GM23338 (cell line): ENCODE results near the gene COBL. TPM values are rescaled to one million over a fixed set of nuclear protein-coding genes. Genes with fewer than 3 reads are reported as not detected.

Experiments
- ATAC-seq: fragments of 200-7000 bp; cut with Tn5 transposase; 3 replicates; pipeline ENCODE4 v1.9.1; 2020
- DNase-seq: peaks from one replicate; pipeline ENCODE4 v3.0.0-alpha.2; 2015; ENCODE audit warnings: low spot score
- H2AFZ ChIP-seq: fragments of 200-600 bp; sonication (generic); 2 replicates; pipeline ENCODE4 v1.8.0; 2016; ENCODE audit warnings: antibody characterized with exemption, mild to moderate bottlenecking, moderate library complexity
- H3F3A ChIP-seq: fragments of 200-600 bp; sonication (generic); replicated peaks from 2 replicates; pipeline ENCODE4 v1.8.0; 2017; ENCODE audit warnings: antibody characterized with exemption, mixed run types, low read depth
- H3K27ac ChIP-seq: fragments of 200-600 bp; sonication (generic); 2 replicates; pipeline ENCODE4 v1.6.1; 2016; ENCODE audit warnings: low read depth
- H3K27me3 ChIP-seq: fragments of 200-600 bp; sonication (generic); 2 replicates; pipeline ENCODE4 v1.8.0; 2016; ENCODE audit warnings: mild to moderate bottlenecking, mixed run types, moderate library complexity; ENCODE audit not compliant: insufficient read depth
- H3K36me3 ChIP-seq: fragments of 200-600 bp; sonication (generic); 2 replicates; pipeline ENCODE4 v1.8.0; 2016; ENCODE audit warnings: mild to moderate bottlenecking; ENCODE audit not compliant: insufficient read depth
- H3K4me1 ChIP-seq: fragments of 200-600 bp; sonication (generic); 2 replicates; pipeline ENCODE4 v1.8.0; 2016; ENCODE audit warnings: mild to moderate bottlenecking, moderate library complexity; ENCODE audit not compliant: insufficient read depth
- H3K4me2 ChIP-seq: fragments of 200-600 bp; sonication (generic); 2 replicates; pipeline ENCODE4 v1.7.1; 2017; ENCODE audit warnings: mixed run types
- H3K4me3 ChIP-seq: fragments of 200-600 bp; sonication (generic); 2 replicates; pipeline ENCODE4 v1.6.1; 2016; ENCODE audit warnings: mixed run types
- H3K79me2 ChIP-seq: fragments of 200-600 bp; sonication (generic); replicated peaks from 2 replicates; pipeline ENCODE4 v1.8.0; 2017; ENCODE audit warnings: mild to moderate bottlenecking; ENCODE audit not compliant: insufficient read depth
- H3K9me2 ChIP-seq: fragments of 200-600 bp; sonication (generic); 2 replicates; pipeline ENCODE4 v1.8.0; 2017; ENCODE audit not compliant: insufficient read depth
- H4K20me1 ChIP-seq: fragments of 200-600 bp; sonication (generic); replicated peaks from 2 replicates; pipeline ENCODE4 v1.8.0; 2017; ENCODE audit warnings: mild to moderate bottlenecking; ENCODE audit not compliant: insufficient read depth
- H3K27ac Mint-ChIP-seq: 2 replicates; pipeline ENCODE4 v1.8.0; 2020; ENCODE audit warnings: inconsistent platforms, mild to moderate bottlenecking, moderate library complexity, mixed read lengths
- H3K27me3 Mint-ChIP-seq: 3 replicates; pipeline ENCODE4 v1.8.0; 2022; ENCODE audit warnings: low read depth, mild to moderate bottlenecking, moderate library complexity, mixed read lengths, inconsistent platforms; ENCODE audit not compliant: insufficient read depth, poor library complexity
- H3K36me3 Mint-ChIP-seq: 3 replicates; pipeline ENCODE4 v1.8.0; 2021; ENCODE audit warnings: low read depth, mild to moderate bottlenecking, inconsistent platforms, moderate library complexity, mixed read lengths
- H3K4me1 Mint-ChIP-seq: 3 replicates; pipeline ENCODE4 v1.8.0; 2020; ENCODE audit warnings: mild to moderate bottlenecking, inconsistent platforms, mixed read lengths
- H3K4me3 Mint-ChIP-seq: 3 replicates; pipeline ENCODE4 v1.8.0; 2021; ENCODE audit warnings: moderate library complexity, mild to moderate bottlenecking, inconsistent platforms, mixed read lengths
- H3K9me3 Mint-ChIP-seq: 3 replicates; pipeline ENCODE4 v1.8.0; 2020; ENCODE audit warnings: moderate library complexity, mild to moderate bottlenecking, inconsistent platforms, mixed read lengths
- EZH2 ChIP-seq: fragments of 200-600 bp; sonication (generic); IDR thresholded peaks from one replicate; pipeline ENCODE4 v1.8.0; 2017; ENCODE audit warnings: antibody characterized with exemption, mild to moderate bottlenecking, low read depth; ENCODE audit not compliant: unreplicated experiment
- EZH2phosphoT487 ChIP-seq: fragments of 200-600 bp; sonication (generic); IDR thresholded peaks from one replicate; pipeline ENCODE4 v1.8.1; 2018; ENCODE audit warnings: antibody characterized with exemption; ENCODE audit not compliant: unreplicated experiment
- JUNB ChIP-seq: IDR thresholded peaks from one replicate; pipeline ENCODE4 v1.6.1; 2016; ENCODE audit warnings: antibody characterized with exemption; ENCODE audit not compliant: unreplicated experiment
- NANOG ChIP-seq: IDR thresholded peaks from 2 replicates; pipeline ENCODE4 v1.6.1; 2016; ENCODE audit warnings: antibody characterized with exemption, borderline replicate concordance
- POLR2AphosphoS5 ChIP-seq: IDR thresholded peaks from 2 replicates; pipeline ENCODE4 v1.6.1; 2016; ENCODE audit warnings: antibody characterized with exemption, low read depth
- STAT1 ChIP-seq: IDR thresholded peaks from one replicate; pipeline ENCODE4 v1.6.1; 2016; ENCODE audit warnings: antibody characterized with exemption; ENCODE audit not compliant: unreplicated experiment
- ZNF331 ChIP-seq: fragments of 250-450 bp; sonication (Bioruptor Pico); IDR thresholded peaks from 2 replicates; pipeline ENCODE4 v1.5.0; 2020; ENCODE audit warnings: low read depth, mild to moderate bottlenecking, moderate library complexity
- polyA plus RNA-seq: library from polyadenylated mRNA; unstranded; fragments of >200 nt; fragmentation: Nextera tagmentation; extraction: Ambion mirVana; gene quantifications from 2 replicates; pipeline ENCODE4 v1.2.1, GENCODE V29; 2016
- total RNA-seq: library from RNA; depleted of rRNA; stranded (reverse); fragments of >200 nt; shearing (Covaris generic); gene quantifications from 2 replicates; pipeline ENCODE4 v1.2.3, GENCODE V29; 2014
- TF ChIP-seq, protein P1 (sequence below): fragments of 250-450 bp; sonication (Bioruptor Pico); IDR thresholded peaks from 2 replicates; pipeline ENCODE4 v1.5.0; 2020; ENCODE audit warnings: mild to moderate bottlenecking, moderate library complexity
- TF ChIP-seq, protein P2 (sequence below): IDR thresholded peaks from 2 replicates; pipeline ENCODE4 v1.6.1; 2016; ENCODE audit warnings: antibody characterized with exemption
- TF ChIP-seq, protein P3 (sequence below): IDR thresholded peaks from one replicate; pipeline ENCODE4 v1.6.1; 2018; ENCODE audit warnings: antibody characterized with exemption; ENCODE audit not compliant: unreplicated experiment

Gene COBL
- total and polyA plus RNA-seq, 2 experiments from 2014 or later: 18.3 to 51.9 TPM

DNA sequence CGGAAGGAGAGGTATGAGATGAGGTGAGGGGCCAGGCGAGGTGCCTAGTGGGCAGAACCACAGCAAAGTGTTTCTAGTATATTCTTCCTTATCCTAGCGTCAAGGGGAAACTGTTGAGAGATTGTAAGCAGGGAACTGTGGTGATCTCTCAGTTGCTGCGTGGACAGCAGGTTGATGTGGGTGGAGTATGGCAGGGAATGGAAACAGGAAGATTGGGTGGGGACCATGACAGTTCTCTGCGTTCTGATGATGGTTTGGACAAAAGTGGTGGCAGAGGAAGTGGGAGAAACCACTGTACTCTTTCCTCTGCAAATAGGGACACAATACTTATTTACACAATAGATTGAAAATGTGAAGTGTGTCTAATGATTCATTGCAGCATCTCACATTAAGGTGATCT lies 342.4 kb downstream of the COBL start (continued):
- TF ChIP-seq, protein P1, sequence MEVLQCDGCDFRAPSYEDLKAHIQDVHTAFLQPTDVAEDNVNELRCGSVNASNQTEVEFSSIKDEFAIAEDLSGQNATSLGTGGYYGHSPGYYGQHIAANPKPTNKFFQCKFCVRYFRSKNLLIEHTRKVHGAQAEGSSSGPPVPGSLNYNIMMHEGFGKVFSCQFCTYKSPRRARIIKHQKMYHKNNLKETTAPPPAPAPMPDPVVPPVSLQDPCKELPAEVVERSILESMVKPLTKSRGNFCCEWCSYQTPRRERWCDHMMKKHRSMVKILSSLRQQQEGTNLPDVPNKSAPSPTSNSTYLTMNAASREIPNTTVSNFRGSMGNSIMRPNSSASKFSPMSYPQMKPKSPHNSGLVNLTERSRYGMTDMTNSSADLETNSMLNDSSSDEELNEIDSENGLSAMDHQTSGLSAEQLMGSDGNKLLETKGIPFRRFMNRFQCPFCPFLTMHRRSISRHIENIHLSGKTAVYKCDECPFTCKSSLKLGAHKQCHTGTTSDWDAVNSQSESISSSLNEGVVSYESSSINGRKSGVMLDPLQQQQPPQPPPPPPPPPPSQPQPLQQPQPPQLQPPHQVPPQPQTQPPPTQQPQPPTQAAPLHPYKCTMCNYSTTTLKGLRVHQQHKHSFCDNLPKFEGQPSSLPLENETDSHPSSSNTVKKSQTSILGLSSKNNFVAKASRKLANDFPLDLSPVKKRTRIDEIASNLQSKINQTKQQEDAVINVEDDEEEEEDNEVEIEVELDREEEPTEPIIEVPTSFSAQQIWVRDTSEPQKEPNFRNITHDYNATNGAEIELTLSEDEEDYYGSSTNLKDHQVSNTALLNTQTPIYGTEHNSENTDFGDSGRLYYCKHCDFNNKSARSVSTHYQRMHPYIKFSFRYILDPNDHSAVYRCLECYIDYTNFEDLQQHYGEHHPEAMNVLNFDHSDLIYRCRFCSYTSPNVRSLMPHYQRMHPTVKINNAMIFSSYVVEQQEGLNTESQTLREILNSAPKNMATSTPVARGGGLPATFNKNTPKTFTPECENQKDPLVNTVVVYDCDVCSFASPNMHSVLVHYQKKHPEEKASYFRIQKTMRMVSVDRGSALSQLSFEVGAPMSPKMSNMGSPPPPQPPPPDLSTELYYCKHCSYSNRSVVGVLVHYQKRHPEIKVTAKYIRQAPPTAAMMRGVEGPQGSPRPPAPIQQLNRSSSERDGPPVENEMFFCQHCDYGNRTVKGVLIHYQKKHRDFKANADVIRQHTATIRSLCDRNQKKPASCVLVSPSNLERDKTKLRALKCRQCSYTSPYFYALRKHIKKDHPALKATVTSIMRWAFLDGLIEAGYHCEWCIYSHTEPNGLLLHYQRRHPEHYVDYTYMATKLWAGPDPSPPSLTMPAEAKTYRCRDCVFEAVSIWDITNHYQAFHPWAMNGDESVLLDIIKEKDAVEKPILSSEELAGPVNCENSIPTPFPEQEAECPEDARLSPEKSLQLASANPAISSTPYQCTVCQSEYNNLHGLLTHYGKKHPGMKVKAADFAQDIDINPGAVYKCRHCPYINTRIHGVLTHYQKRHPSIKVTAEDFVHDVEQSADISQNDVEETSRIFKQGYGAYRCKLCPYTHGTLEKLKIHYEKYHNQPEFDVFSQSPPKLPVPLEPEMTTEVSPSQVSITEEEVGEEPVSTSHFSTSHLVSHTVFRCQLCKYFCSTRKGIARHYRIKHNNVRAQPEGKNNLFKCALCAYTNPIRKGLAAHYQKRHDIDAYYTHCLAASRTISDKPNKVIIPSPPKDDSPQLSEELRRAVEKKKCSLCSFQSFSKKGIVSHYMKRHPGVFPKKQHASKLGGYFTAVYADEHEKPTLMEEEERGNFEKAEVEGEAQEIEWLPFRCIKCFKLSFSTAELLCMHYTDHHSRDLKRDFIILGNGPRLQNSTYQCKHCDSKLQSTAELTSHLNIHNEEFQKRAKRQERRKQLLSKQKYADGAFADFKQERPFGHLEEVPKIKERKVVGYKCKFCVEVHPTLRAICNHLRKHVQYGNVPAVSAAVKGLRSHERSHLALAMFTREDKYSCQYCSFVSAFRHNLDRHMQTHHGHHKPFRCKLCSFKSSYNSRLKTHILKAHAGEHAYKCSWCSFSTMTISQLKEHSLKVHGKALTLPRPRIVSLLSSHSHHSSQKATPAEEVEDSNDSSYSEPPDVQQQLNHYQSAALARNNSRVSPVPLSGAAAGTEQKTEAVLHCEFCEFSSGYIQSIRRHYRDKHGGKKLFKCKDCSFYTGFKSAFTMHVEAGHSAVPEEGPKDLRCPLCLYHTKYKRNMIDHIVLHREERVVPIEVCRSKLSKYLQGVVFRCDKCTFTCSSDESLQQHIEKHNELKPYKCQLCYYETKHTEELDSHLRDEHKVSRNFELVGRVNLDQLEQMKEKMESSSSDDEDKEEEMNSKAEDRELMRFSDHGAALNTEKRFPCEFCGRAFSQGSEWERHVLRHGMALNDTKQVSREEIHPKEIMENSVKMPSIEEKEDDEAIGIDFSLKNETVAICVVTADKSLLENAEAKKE (CRISPR knock-in tag): no peak
- TF ChIP-seq EZH2phosphoT487 (no peak), STAT1 (no peak), POLR2AphosphoS5 (no peak)

DNA sequence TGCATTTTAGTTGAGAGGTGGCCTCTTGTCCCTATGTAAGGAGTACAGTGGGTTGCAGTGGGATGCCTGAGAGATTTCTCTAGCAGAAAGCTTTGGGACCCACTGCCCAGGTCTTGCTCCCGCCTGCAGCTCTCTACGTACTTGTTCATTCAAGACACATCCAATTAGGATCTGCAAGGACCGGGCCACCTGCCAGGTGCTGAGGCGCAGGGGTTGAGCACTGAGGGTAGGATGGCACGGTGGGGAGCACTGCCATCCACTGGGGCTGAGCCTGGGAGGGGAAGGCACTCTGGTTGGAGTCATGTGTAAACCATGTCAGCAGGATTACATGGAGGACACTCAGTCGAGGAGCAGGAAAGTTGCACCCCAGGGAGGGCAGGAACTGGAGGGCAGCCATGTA lies 342.8 kb downstream of the COBL start:
- TF ChIP-seq JUNB: no peak
- no peak for TF ChIP-seq EZH2phosphoT487
- no peak for TF ChIP-seq NANOG
- TF ChIP-seq, protein P2, sequence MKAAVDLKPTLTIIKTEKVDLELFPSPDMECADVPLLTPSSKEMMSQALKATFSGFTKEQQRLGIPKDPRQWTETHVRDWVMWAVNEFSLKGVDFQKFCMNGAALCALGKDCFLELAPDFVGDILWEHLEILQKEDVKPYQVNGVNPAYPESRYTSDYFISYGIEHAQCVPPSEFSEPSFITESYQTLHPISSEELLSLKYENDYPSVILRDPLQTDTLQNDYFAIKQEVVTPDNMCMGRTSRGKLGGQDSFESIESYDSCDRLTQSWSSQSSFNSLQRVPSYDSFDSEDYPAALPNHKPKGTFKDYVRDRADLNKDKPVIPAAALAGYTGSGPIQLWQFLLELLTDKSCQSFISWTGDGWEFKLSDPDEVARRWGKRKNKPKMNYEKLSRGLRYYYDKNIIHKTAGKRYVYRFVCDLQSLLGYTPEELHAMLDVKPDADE: no peak
- TF ChIP-seq ZNF331 (CRISPR knock-in tag): no peak
- TF ChIP-seq, protein P3, sequence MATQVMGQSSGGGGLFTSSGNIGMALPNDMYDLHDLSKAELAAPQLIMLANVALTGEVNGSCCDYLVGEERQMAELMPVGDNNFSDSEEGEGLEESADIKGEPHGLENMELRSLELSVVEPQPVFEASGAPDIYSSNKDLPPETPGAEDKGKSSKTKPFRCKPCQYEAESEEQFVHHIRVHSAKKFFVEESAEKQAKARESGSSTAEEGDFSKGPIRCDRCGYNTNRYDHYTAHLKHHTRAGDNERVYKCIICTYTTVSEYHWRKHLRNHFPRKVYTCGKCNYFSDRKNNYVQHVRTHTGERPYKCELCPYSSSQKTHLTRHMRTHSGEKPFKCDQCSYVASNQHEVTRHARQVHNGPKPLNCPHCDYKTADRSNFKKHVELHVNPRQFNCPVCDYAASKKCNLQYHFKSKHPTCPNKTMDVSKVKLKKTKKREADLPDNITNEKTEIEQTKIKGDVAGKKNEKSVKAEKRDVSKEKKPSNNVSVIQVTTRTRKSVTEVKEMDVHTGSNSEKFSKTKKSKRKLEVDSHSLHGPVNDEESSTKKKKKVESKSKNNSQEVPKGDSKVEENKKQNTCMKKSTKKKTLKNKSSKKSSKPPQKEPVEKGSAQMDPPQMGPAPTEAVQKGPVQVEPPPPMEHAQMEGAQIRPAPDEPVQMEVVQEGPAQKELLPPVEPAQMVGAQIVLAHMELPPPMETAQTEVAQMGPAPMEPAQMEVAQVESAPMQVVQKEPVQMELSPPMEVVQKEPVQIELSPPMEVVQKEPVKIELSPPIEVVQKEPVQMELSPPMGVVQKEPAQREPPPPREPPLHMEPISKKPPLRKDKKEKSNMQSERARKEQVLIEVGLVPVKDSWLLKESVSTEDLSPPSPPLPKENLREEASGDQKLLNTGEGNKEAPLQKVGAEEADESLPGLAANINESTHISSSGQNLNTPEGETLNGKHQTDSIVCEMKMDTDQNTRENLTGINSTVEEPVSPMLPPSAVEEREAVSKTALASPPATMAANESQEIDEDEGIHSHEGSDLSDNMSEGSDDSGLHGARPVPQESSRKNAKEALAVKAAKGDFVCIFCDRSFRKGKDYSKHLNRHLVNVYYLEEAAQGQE: no peak
- no peak for TF ChIP-seq EZH2
- TF ChIP-seq POLR2AphosphoS5: no peak
- DNase-seq (no peak), ATAC-seq (no peak)
- Histone ChIP-seq H2AFZ (no peak overlapping the region), H3K36me3 (no peaks in the 10 kb centered on the region), H4K20me1 (no peaks in the 10 kb centered on the region), H3K79me2 (no peaks in the 10 kb centered on the region), H3K4me1 (no peaks in the 10 kb centered on the region), H3K9me2 (peaks cover 4% of the 10 kb centered on the region; the same call in 1 of the 2 replicates), H3K4me3 (no peak overlapping the region), H3F3A (no peaks in the 10 kb centered on the region), H3K4me2 (no peak overlapping the region), H3K27ac (no peak overlapping the region), H3K27me3 (no peaks in the 10 kb centered on the region)
- H3K27ac Mint-ChIP-seq: no peak overlapping the region
- no peak overlapping the region for H3K4me3 Mint-ChIP-seq
- no peaks in the 10 kb centered on the region for H3K4me1 Mint-ChIP-seq
- peaks cover 5% of the 10 kb centered on the region; the same call in 2 of the 3 replicates for H3K9me3 Mint-ChIP-seq
- H3K36me3 Mint-ChIP-seq: peaks cover 6% of the 10 kb centered on the region; the same call in 1 of the 3 replicates
- H3K27me3 Mint-ChIP-seq: no peaks in the 10 kb centered on the region
